ENCODE results near the gene PIGL. TPM values are rescaled to one million over a fixed set of nuclear protein-coding genes. Genes with fewer than 3 reads are reported as not detected.
A peak's percentile ranks its signal among the peaks of the same experiment; 100 is the strongest.

Gene PIGL
- total RNA-seq, 1 donor from 2014 or later: 37.1 TPM

DNA sequence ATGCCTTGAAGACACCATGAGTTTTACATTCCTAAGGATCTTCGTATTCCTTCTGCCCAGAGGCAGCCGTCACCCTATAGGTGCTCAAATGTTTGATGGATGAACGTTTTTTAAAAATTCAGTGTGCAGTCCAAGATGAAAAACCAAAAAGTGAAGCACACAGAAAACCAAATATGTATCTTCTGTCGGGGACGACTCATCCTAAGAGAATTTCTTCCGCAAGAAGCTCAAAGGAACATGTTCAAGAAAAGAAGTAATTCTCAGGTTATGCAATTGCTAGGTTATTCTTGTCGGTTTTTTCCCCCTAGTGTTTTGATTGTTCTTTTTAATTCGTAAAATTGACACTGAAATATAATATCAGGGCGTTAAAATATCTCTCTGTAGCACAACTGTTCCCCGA, 134.8 kb downstream of the PIGL start:
- Mint-ChIP-seq H3K9me3 (ENCODE audit: low read depth) (no peaks in the 10 kb centered on the region), H3K4me3 (ENCODE audit: low read depth) (peak overlapping the region; percentile 95), H3K27me3 (no peaks in the 10 kb centered on the region), H3K36me3 (ENCODE audit: insufficient read depth) (peaks cover 12% of the 10 kb centered on the region), H3K4me1 (ENCODE audit: low read depth) (peaks cover 12% of the 10 kb centered on the region), H3K27ac (peak overlapping the region; percentile 100)
- TF ChIP-seq, protein P1, sequence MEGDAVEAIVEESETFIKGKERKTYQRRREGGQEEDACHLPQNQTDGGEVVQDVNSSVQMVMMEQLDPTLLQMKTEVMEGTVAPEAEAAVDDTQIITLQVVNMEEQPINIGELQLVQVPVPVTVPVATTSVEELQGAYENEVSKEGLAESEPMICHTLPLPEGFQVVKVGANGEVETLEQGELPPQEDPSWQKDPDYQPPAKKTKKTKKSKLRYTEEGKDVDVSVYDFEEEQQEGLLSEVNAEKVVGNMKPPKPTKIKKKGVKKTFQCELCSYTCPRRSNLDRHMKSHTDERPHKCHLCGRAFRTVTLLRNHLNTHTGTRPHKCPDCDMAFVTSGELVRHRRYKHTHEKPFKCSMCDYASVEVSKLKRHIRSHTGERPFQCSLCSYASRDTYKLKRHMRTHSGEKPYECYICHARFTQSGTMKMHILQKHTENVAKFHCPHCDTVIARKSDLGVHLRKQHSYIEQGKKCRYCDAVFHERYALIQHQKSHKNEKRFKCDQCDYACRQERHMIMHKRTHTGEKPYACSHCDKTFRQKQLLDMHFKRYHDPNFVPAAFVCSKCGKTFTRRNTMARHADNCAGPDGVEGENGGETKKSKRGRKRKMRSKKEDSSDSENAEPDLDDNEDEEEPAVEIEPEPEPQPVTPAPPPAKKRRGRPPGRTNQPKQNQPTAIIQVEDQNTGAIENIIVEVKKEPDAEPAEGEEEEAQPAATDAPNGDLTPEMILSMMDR (IDR thresholded peaks at IDR 0.05; ENCODE audit: unreplicated experiment): no peak
- no peak for DNase-seq (ENCODE audit: low spot score, unreplicated experiment)

DNA sequence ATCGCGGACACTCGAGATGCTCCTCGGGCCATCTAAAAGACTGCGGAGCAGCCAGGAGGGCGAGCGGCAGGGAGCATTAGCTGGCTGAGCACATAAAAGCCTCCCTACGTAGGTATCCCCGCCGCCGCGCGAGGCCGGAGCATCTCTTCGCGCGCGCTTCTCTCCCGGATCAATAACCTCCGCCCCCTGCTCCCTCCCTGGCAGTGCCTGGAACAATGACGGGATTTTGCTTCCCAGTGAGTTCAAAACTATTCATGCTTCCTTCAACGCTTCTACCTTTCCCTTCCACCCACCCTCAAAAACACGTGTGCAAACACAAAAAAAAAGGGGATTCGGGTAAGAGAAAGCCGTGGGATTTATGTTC, 135.3 kb downstream of the PIGL start:
- Mint-ChIP-seq H3K27me3 (no peaks in the 10 kb centered on the region), H3K4me1 (ENCODE audit: low read depth) (peaks cover 12% of the 10 kb centered on the region), H3K27ac (peak overlapping the region; percentile 100), H3K4me3 (ENCODE audit: low read depth) (peak overlapping the region; percentile 95), H3K36me3 (ENCODE audit: insufficient read depth) (peaks cover 12% of the 10 kb centered on the region), H3K9me3 (ENCODE audit: low read depth) (no peaks in the 10 kb centered on the region)
- DNase-seq (ENCODE audit: low spot score, unreplicated experiment): peak; percentile 65
- TF ChIP-seq, protein P1 (IDR thresholded peaks at IDR 0.05; ENCODE audit: unreplicated experiment): no peak

DNA sequence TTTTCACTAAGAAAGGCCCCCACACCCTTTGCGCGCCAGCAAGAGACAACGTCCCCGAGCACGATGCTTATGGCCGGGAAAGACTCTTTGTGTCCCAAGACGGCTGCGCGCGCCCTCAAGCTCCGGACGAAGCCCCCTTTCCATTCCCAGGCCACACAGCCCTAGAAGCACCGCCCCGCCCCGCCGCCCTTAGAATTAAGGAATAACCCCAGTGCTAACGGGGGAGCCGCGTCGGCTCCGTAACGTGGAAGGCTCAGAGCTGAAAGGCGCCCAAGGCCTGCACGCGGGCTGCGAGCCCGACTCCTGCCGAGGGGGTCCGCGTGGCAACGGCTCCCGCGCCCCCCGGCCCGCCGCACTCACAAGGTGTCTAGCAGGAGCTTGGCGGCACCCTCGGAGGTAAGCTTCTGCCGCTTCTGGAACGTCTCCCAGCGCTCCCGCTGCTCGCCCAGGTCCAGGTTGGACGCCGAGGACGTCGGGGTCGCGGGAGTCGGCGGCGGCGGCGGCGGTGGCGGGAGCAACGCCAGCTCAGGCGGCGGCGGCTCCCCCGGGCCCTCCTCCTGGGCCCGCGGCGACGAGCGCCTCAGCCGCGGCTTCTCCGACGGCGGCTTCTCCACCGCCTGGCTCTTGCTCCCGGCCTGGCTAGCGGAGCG, 135.8 kb downstream of the PIGL start:
- Mint-ChIP-seq H3K4me3 (ENCODE audit: low read depth) (peak overlapping the region; percentile 95), H3K4me1 (ENCODE audit: low read depth) (peaks cover 12% of the 10 kb centered on the region), H3K27me3 (no peaks in the 10 kb centered on the region), H3K36me3 (ENCODE audit: insufficient read depth) (peaks cover 9% of the 10 kb centered on the region), H3K27ac (peak overlapping the region; percentile 100), H3K9me3 (ENCODE audit: low read depth) (no peaks in the 10 kb centered on the region)
- peak; percentile 29 for DNase-seq (ENCODE audit: low spot score, unreplicated experiment)
- TF ChIP-seq, protein P1 (IDR thresholded peaks at IDR 0.05; ENCODE audit: unreplicated experiment): no peak

DNA sequence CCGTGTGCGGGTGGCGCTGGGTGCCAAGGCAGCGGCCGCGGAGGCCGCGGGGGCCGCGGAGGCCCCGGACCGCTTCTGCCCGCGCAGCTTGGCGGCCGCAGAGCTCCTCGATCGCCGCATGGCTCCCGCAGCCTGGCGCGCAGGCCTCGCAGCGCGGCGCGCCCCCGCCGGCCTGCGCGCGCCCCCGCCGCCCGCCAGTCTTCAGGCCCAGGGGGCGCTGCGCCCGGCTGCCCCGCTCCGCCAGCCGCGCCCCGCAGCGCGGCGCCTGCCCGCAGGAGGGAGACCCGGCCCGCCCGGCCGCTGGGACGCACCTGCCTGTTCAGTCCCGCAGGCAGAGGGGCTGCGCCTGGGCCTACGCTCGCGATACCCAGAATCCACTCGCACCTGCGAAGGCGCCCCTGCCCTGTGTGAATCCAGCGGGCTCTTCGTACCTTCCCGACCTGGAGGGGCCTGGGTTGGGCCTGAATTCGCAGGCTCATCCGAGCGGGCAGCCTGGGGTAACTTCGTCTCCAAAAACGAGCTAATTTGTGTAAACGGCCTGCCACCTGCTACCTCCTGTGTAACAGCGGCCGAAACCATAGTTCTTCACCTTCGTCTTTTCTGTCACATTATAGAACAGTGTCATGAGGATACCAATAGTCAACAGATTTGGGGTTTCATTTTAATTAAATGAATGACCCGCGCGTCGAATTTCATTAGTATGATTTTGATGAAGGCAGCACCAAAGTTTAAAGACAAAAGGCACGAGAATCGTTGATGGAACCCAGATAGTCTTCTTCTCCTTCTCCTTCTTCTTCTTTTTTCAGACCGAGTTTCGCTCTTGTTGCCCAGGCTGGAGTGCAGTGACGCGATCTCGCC, 136.5 kb downstream of the PIGL start, which contains the start of gene CENPV:
Gene CENPV, minus strand, starts transcription at position 153 of the 858 bp plus-strand sequence. Its CDS starts 33 bp downstream, at position 120.
- Mint-ChIP-seq H3K36me3 (ENCODE audit: insufficient read depth) (peaks cover 8% of the 10 kb centered on the region), H3K4me3 (ENCODE audit: low read depth) (peak within 1 kb of the TSS; percentile 95), H3K27me3 (no peaks in the 10 kb centered on the region), H3K9me3 (ENCODE audit: low read depth) (no peaks in the 10 kb centered on the region), H3K4me1 (ENCODE audit: low read depth) (peaks cover 12% of the 10 kb centered on the region), H3K27ac (peak within 1 kb of the TSS; percentile 100)
- TF ChIP-seq, protein P1 (IDR thresholded peaks at IDR 0.05; ENCODE audit: unreplicated experiment): peak; percentile 34
- DNase-seq (ENCODE audit: low spot score, unreplicated experiment): peak; percentile 63

DNA sequence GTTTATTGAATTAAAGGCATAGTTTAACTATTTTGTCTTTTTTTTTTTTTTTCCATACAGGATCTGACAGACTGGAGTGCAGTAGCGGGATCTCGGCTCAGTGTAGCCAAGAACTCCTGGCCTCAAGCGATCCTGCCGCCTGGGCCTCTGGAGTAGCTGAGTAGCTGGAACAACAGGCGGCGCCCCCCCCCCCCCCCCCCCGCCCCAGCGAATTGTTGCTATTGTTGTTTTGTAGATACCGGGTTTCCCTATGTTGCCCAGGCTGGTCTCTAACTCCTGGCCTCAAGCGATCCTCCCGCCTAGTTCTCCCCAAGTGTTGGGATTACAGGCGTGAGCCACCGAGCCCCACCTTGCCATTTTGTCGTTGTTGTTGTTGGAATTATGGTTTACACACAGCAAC, 137.6 kb downstream of the PIGL start:
- Mint-ChIP-seq H3K36me3 (ENCODE audit: insufficient read depth) (peaks cover 4% of the 10 kb centered on the region), H3K4me1 (ENCODE audit: low read depth) (peaks cover 12% of the 10 kb centered on the region), H3K27me3 (no peaks in the 10 kb centered on the region), H3K9me3 (ENCODE audit: low read depth) (no peaks in the 10 kb centered on the region), H3K4me3 (ENCODE audit: low read depth) (peak overlapping the region; percentile 74), H3K27ac (no peak overlapping the region)
- TF ChIP-seq, protein P1 (IDR thresholded peaks at IDR 0.05; ENCODE audit: unreplicated experiment): no peak
- no peak for DNase-seq (ENCODE audit: low spot score, unreplicated experiment)

All from progenitor cell of endocrine pancreas (in vitro differentiated cells).